GM23248 (cell line): ENCODE data around the gene KCNQ1OT1. TPM values are rescaled to one million over a fixed set of nuclear protein-coding genes. Genes with fewer than 3 reads are reported as not detected.

Experiments used
- DNase-seq: peaks from one replicate; pipeline ENCODE4 v3.0.0-alpha.2; 2015
- H2AFZ ChIP-seq: fragments of 200-600 bp; sonication (generic); 2 replicates; pipeline ENCODE4 v1.6.1; 2016; ENCODE audit warnings: antibody characterized with exemption
- H3F3A ChIP-seq: fragments of 200-600 bp; sonication (generic); 2 replicates; pipeline ENCODE4 v1.6.1; 2016; ENCODE audit warnings: mild to moderate bottlenecking, antibody characterized with exemption, mixed run types; ENCODE audit not compliant: insufficient read depth
- H3K27ac ChIP-seq: fragments of 200-600 bp; sonication (generic); 2 replicates; pipeline ENCODE4 v1.5.1; 2016; ENCODE audit warnings: mild to moderate bottlenecking
- H3K27me3 ChIP-seq: fragments of 200-600 bp; sonication (generic); replicated peaks from 2 replicates; pipeline ENCODE4 v1.6.1; 2016; ENCODE audit warnings: mild to moderate bottlenecking; ENCODE audit not compliant: insufficient read depth
- H3K36me3 ChIP-seq: fragments of 200-600 bp; sonication (generic); 2 replicates; pipeline ENCODE4 v1.6.1; 2016; ENCODE audit warnings: low read depth, mild to moderate bottlenecking
- H3K4me1 ChIP-seq: fragments of 200-600 bp; sonication (generic); 2 replicates; pipeline ENCODE4 v1.6.1; 2016; ENCODE audit warnings: mild to moderate bottlenecking; ENCODE audit not compliant: insufficient read depth
- H3K4me2 ChIP-seq: fragments of 200-600 bp; sonication (generic); one replicate; pipeline ENCODE4 v1.6.1; 2016; ENCODE audit warnings: mild to moderate bottlenecking; ENCODE audit not compliant: unreplicated experiment
- H3K4me3 ChIP-seq: fragments of 200-600 bp; sonication (generic); 2 replicates; pipeline ENCODE4 v1.5.1; 2016; ENCODE audit warnings: mild to moderate bottlenecking
- H3K79me2 ChIP-seq: fragments of 200-600 bp; sonication (generic); 2 replicates; pipeline ENCODE4 v1.6.1; 2016; ENCODE audit warnings: mild to moderate bottlenecking; ENCODE audit not compliant: insufficient read depth
- H3K9ac ChIP-seq: fragments of 200-600 bp; sonication (generic); 2 replicates; pipeline ENCODE4 v1.6.1; 2016; ENCODE audit warnings: mild to moderate bottlenecking
- H3K9me2 ChIP-seq: fragments of 200-600 bp; sonication (generic); 2 replicates; pipeline ENCODE4 v1.6.1; 2016; ENCODE audit warnings: mixed run types, mild to moderate bottlenecking, moderate library complexity; ENCODE audit not compliant: insufficient read depth
- H3K9me3 ChIP-seq: fragments of 200-600 bp; sonication (generic); one replicate; pipeline ENCODE4 v1.6.1; 2017; ENCODE audit warnings: low read depth
- H4K20me1 ChIP-seq: fragments of 200-600 bp; sonication (generic); 2 replicates; pipeline ENCODE4 v1.6.0; 2016; ENCODE audit not compliant: insufficient read depth
- EZH2 ChIP-seq: fragments of 200-600 bp; sonication (generic); IDR thresholded peaks from 2 replicates; pipeline ENCODE4 v1.6.1; 2018; ENCODE audit warnings: antibody characterized with exemption, mild to moderate bottlenecking; ENCODE audit not compliant: insufficient read depth, poor library complexity, severe bottlenecking
- EZH2phosphoT487 ChIP-seq: fragments of 200-600 bp; sonication (generic); IDR thresholded peaks from 2 replicates; pipeline ENCODE4 v1.6.1; 2018; ENCODE audit warnings: antibody characterized with exemption, moderate library complexity, mild to moderate bottlenecking, low read depth; ENCODE audit not compliant: insufficient read depth
- WGBS, 2 experiments: methylation state at CpG; one replicate each; pipeline ENCODE4 v1.1.6; 2015 to 2017; ENCODE audit warnings: low lambda C conversion rate in 2 of 2, low coverage in 1 of 2; ENCODE audit errors: missing lambda C conversion rate in 2 of 2; 5-methylcytosine and 5-hydroxymethylcytosine counted together
- in situ Hi-C: fragments of 300-500 bp; cut with MboI; formaldehyde crosslinking; loops from 2 replicates; pipeline ENCODE4 v1.15.0; 2020
- polyA plus RNA-seq: library from polyadenylated mRNA; unstranded; fragments of >200 nt; fragmentation: Nextera tagmentation; extraction: Ambion mirVana; gene quantifications from 2 replicates; pipeline ENCODE4 v1.2.1, GENCODE V29; 2016
- total RNA-seq: library from RNA; depleted of rRNA; stranded (reverse); fragments of >200 nt; shearing (Covaris generic); gene quantifications from 2 replicates; pipeline ENCODE4 v1.2.3, GENCODE V29; 2014

Gene KCNQ1OT1
- total and polyA plus RNA-seq, 2 experiments from 2014 or later: 0.49 to 0.86 TPM

DNA sequence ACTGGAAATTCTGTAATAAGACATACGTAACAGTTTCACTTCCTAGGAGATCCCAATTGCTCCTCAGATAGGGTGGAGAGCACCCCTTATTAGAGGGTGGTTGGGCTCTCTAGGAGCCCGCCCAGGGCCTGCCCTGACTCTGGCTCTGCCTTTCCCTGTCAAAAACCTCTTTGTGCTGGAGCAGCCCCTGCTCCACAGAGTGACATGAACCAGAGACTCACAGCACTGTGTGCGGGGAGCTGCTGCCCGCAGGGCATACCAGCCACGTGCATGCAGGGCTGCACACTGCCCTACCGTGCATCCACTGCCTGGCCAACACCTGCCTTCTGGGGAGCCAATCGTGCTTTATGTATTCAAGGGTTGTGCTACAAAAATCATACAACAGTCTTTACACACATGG, 24.3 kb downstream of the KCNQ1OT1 start:
- peaks cover 92% of the 10 kb centered on the region for H3K79me2 ChIP-seq
- 0 out of 2 replicates have a peak, but pooled peaks cover 6% of the 10 kb centered on the region for H4K20me1 ChIP-seq
- 67 to 74% methylated on average over 7 of the region's 7 CpGs for WGBS, 2 experiments
- H3F3A ChIP-seq: no peaks in the 10 kb centered on the region
- no peak overlapping the region for H3K4me2 ChIP-seq
- no peaks in the 10 kb centered on the region for H3K36me3 ChIP-seq
- no peaks in the 10 kb centered on the region for H3K4me1 ChIP-seq
- no peak overlapping the region for H3K27ac ChIP-seq
- H3K4me3 ChIP-seq: no peak overlapping the region
- no peaks in the 10 kb centered on the region for H3K9me3 ChIP-seq
- no peak for TF ChIP-seq EZH2
- no peak for TF ChIP-seq EZH2phosphoT487
- no peaks in the 10 kb centered on the region for H3K9me2 ChIP-seq
- no peaks in the 10 kb centered on the region for H3K27me3 ChIP-seq
- no peak overlapping the region for H3K9ac ChIP-seq
- no peak overlapping the region for H2AFZ ChIP-seq
- DNase-seq: no peak
- in situ Hi-C loops: no loop called here

DNA sequence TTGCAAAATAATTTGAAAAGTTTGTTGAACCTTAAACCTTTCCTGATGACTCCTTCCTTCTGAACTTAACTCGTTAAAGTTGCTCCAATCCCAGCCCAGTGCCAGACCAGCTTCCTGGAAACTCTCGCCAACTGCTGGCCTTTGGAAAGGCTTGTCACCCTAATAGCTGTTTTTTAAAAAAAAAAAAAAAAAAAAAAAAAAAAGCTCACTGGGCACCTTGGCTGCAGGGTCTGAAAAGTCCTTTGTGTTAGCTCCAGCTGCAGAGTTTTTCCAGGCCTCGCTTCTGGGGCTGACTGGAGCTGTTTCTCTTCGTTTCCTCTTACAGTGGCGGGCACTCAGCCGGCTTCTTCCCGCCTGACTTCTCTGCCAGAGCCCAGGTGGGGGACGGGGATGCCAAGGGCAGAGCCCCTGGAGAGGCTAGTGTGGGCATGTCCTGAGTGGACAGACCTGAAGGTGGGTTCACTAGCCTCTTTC, 25.1 kb downstream of the KCNQ1OT1 start:
- H3K9ac ChIP-seq: no peak overlapping the region
- no peak overlapping the region for H3K27ac ChIP-seq
- H3K4me3 ChIP-seq: no peak overlapping the region
- no peak overlapping the region for H3K4me2 ChIP-seq
- H4K20me1 ChIP-seq: 0 out of 2 replicates have a peak, but pooled peaks cover 6% of the 10 kb centered on the region
- in situ Hi-C loops: no loop called here
- no peak overlapping the region for H2AFZ ChIP-seq
- H3K9me3 ChIP-seq: no peaks in the 10 kb centered on the region
- H3K4me1 ChIP-seq: no peaks in the 10 kb centered on the region
- H3K36me3 ChIP-seq: no peaks in the 10 kb centered on the region
- H3K79me2 ChIP-seq: peaks cover 93% of the 10 kb centered on the region
- no peaks in the 10 kb centered on the region for H3F3A ChIP-seq
- H3K27me3 ChIP-seq: no peaks in the 10 kb centered on the region
- no peaks in the 10 kb centered on the region for H3K9me2 ChIP-seq
- no peak for DNase-seq
- TF ChIP-seq EZH2 (no peak), EZH2phosphoT487 (no peak)
- WGBS, 2 experiments: 73 to 77% methylated on average over 8 of the region's 8 CpGs

DNA sequence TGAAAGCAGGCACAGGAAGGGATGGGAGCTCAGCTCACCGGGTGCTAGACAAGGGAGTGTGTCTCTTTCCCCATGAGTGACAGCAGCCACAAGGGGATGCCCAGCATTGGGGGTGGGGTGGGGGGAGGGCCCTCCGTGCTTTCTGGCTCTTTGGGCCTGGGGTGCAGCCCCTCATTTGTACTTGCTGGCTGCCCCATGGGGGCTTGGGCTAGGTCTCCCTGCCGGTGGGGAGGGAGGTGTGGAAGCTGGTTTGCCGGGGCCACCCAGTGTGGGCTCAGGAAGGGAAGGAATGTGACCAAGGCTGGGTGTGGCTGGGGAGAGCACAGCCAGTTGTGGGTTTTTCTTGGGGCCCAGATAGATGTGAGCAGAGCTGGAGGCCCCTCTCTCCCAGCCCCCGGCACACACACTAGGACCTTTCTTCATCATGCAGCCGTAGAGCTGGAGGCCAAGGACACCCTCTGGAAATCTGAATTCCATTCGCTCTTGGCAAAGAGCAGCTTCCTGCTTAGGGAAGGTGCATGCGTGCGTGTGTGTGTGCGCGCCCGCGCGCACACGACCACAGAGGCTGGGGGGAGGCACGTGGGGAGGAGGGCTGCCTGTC, 25.8 kb downstream of the KCNQ1OT1 start:
- WGBS, 2 experiments: 78 to 82% methylated on average over 16 of the region's 16 CpGs
- no peaks in the 10 kb centered on the region for H3K4me1 ChIP-seq

DNA sequence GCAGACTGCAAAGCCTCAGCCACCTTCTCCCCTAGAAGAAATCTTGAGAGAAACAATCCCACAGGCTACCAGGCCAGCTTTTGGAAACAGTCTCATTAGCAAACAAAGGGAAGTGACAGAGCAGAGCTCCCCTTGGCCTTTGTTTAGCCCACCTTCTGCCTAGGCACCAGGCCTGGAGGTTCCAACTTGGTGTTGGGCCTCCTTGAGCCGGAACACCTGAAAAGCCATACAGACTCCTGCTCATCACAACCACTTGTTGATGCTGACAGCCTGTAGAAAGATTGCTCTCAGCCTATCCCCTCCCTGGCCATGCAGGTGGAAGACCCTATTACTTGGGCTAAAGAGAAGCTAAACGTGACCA, 26.6 kb downstream of the KCNQ1OT1 start:
- peaks cover 92% of the 10 kb centered on the region for H3K79me2 ChIP-seq
- 63 to 83% methylated on average over 2 of the region's 2 CpGs for WGBS, 2 experiments
- no peak for DNase-seq
- no peaks in the 10 kb centered on the region for H3K36me3 ChIP-seq
- no peaks in the 10 kb centered on the region for H3F3A ChIP-seq
- no peak overlapping the region for H3K4me3 ChIP-seq
- no peaks in the 10 kb centered on the region for H4K20me1 ChIP-seq
- H3K4me1 ChIP-seq: no peaks in the 10 kb centered on the region
- no peak overlapping the region for H3K9ac ChIP-seq
- no peaks in the 10 kb centered on the region for H3K9me2 ChIP-seq
- TF ChIP-seq EZH2phosphoT487 (no peak), EZH2 (no peak)
- no peak overlapping the region for H2AFZ ChIP-seq
- H3K27ac ChIP-seq: no peak overlapping the region
- H3K4me2 ChIP-seq: no peak overlapping the region
- H3K27me3 ChIP-seq: no peaks in the 10 kb centered on the region
- H3K9me3 ChIP-seq: no peaks in the 10 kb centered on the region
- in situ Hi-C loops: no loop called here

More for the DNA sequence above, 25.8 kb downstream of the KCNQ1OT1 start:
- 0 out of 2 replicates have a peak, but pooled peaks cover 4% of the 10 kb centered on the region for H4K20me1 ChIP-seq
- H3F3A ChIP-seq: no peaks in the 10 kb centered on the region
- peaks cover 92% of the 10 kb centered on the region for H3K79me2 ChIP-seq
- H3K9me2 ChIP-seq: no peaks in the 10 kb centered on the region
- H3K4me2 ChIP-seq: no peak overlapping the region
- H3K4me3 ChIP-seq: no peak overlapping the region
- no peak overlapping the region for H3K27ac ChIP-seq
- TF ChIP-seq EZH2: no peak
- TF ChIP-seq EZH2phosphoT487: no peak
- no peak overlapping the region for H3K9ac ChIP-seq
- no peak for DNase-seq
- no peaks in the 10 kb centered on the region for H3K36me3 ChIP-seq
- H2AFZ ChIP-seq: no peak overlapping the region
- no peaks in the 10 kb centered on the region for H3K27me3 ChIP-seq
- in situ Hi-C loops: no loop called here
- no peaks in the 10 kb centered on the region for H3K9me3 ChIP-seq
